Measurements from ENCODE around the gene CLEC3B.

The CLEC3B gene

GRCh38 chr3:45035441-45036301 lies 9.6 kb downstream of the CLEC3B start:
- peak; percentile 8 for TF ChIP-seq CTCF (IDR thresholded peaks at IDR 0.05; ENCODE audit: low read depth, low read length)
- peak; percentile 27 for DNase-seq (ENCODE audit: low read depth, low spot score)
- in situ Hi-C loops (cut with HindIII; ENCODE audit: low sequenced_read_pairs): loop anchor here (25.0 kb wide), 1 partner anchor 477 kb away; no protein-coding TSS in a partner anchor
- H3K4me3 ChIP-seq (ENCODE audit: low read depth, low read length): peak overlapping the region; percentile 16

- peak; percentile 91 for DNase-seq (ENCODE audit: low read depth, low spot score)
- in situ Hi-C loops (cut with HindIII; ENCODE audit: low sequenced_read_pairs): loop anchor here (25.0 kb wide), 1 partner anchor 474 kb away; no protein-coding TSS in a partner anchor
- peak; percentile 85 for TF ChIP-seq CTCF (IDR thresholded peaks at IDR 0.05; ENCODE audit: low read depth, low read length)
- no peak overlapping the region for H3K4me3 ChIP-seq (ENCODE audit: low read depth, low read length)
Observed at GRCh38 chr3:45037720-45038455, 11.8 kb downstream of the CLEC3B start.

- no peak for DNase-seq (ENCODE audit: low read depth, low spot score)
- TF ChIP-seq CTCF (IDR thresholded peaks at IDR 0.05; ENCODE audit: low read depth, low read length): no peak
- H3K4me3 ChIP-seq (ENCODE audit: low read depth, low read length): no peak overlapping the region
- in situ Hi-C loops (cut with HindIII; ENCODE audit: low sequenced_read_pairs): loop anchor here (25.0 kb wide), 1 partner anchor 471 kb away; no protein-coding TSS in a partner anchor
Observed at GRCh38 chr3:45041666-45042065, 15.6 kb downstream of the CLEC3B start.

- no peak for TF ChIP-seq CTCF (IDR thresholded peaks at IDR 0.05; ENCODE audit: low read depth, low read length)
- no peak for DNase-seq (ENCODE audit: low read depth, low spot score)
- in situ Hi-C loops (cut with HindIII; ENCODE audit: low sequenced_read_pairs): loop anchor here (25.0 kb wide), 1 partner anchor 470 kb away; no protein-coding TSS in a partner anchor
- H3K4me3 ChIP-seq (ENCODE audit: low read depth, low read length): no peak overlapping the region
Observed at GRCh38 chr3:45042162-45042561, 16.1 kb downstream of the CLEC3B start.

GRCh38 chr3:45043728-45044299 lies 17.7 kb downstream of the CLEC3B start:
- DNase-seq (ENCODE audit: low read depth, low spot score): peak; percentile 89
- H3K4me3 ChIP-seq (ENCODE audit: low read depth, low read length): no peak overlapping the region
- peak; percentile 44 for TF ChIP-seq CTCF (IDR thresholded peaks at IDR 0.05; ENCODE audit: low read depth, low read length)
- in situ Hi-C loops (cut with HindIII; ENCODE audit: low sequenced_read_pairs): loop anchor here (25.0 kb wide), 1 partner anchor 468 kb away; no protein-coding TSS in a partner anchor

GRCh38 chr3:45048244-45048643 lies 22.1 kb downstream of the CLEC3B start:
- no peak for DNase-seq (ENCODE audit: low read depth, low spot score)
- no peak overlapping the region for H3K4me3 ChIP-seq (ENCODE audit: low read depth, low read length)
- TF ChIP-seq CTCF (IDR thresholded peaks at IDR 0.05; ENCODE audit: low read depth, low read length): no peak
- in situ Hi-C loops (cut with HindIII; ENCODE audit: low sequenced_read_pairs): loop anchor here (25.0 kb wide), 1 partner anchor 464 kb away; no protein-coding TSS in a partner anchor

Measured in astrocyte of the spinal cord (primary cell).